ENCODE data around the gene PIEZO2. TPM values are rescaled to one million over a fixed set of nuclear protein-coding genes. Genes with fewer than 3 reads are reported as not detected.

The PIEZO2 gene
- total and polyA plus RNA-seq, 2 experiments from 2014 or later = 24.5 to 70.8 TPM

GRCh38 chr18:10913919-10914318 lies 235.4 kb downstream of the PIEZO2 start:
- Histone ChIP-seq H3K79me2 (no peaks in the 10 kb centered on the region), H3K4me3 (no peak overlapping the region), H3K9me2 (replicated peaks; ENCODE audit: insufficient read depth) (no peaks in the 10 kb centered on the region), H4K20me1 (ENCODE audit: insufficient read depth, poor library complexity, severe bottlenecking) (no peaks in the 10 kb centered on the region), H3K9me3 (ENCODE audit: low read depth) (no peaks in the 10 kb centered on the region), H3K36me3 (replicated peaks; ENCODE audit: insufficient read depth, low read depth) (no peaks in the 10 kb centered on the region), H3K4me2 (no peak overlapping the region), H3K4me1 (ENCODE audit: insufficient read depth) (peaks cover 12% of the 10 kb centered on the region), H3K27ac (no peak overlapping the region), H3K27me3 (no peaks in the 10 kb centered on the region), H2AFZ (no peak overlapping the region)
- DNase-seq (ENCODE audit: low spot score) = no peak
- TF ChIP-seq CTCF (IDR thresholded peaks at IDR 0.05; ENCODE audit: poor library complexity) (no peak), EZH2phosphoT487 (IDR thresholded peaks at IDR 0.05; ENCODE audit: low read depth, severe bottlenecking, unreplicated experiment) (no peak), EZH2 (IDR thresholded peaks at IDR 0.05; ENCODE audit: borderline replicate concordance) (no peak)
- WGBS (ENCODE audit: low lambda C conversion rate, missing lambda C conversion rate) = 70% methylated on average over 4 of the region's 4 CpGs

- H3K4me2 ChIP-seq = no peak overlapping the region
- TF ChIP-seq EZH2 (IDR thresholded peaks at IDR 0.05; ENCODE audit: borderline replicate concordance) (no peak), EZH2phosphoT487 (IDR thresholded peaks at IDR 0.05; ENCODE audit: low read depth, severe bottlenecking, unreplicated experiment) (no peak), CTCF (IDR thresholded peaks at IDR 0.05; ENCODE audit: poor library complexity) (no peak)
- peak; percentile 40 for DNase-seq (ENCODE audit: low spot score)
- H3K9me2 ChIP-seq (replicated peaks; ENCODE audit: insufficient read depth) = no peaks in the 10 kb centered on the region
- H3K9me3 ChIP-seq (ENCODE audit: low read depth) = no peaks in the 10 kb centered on the region
- H3K27me3 ChIP-seq = no peaks in the 10 kb centered on the region
- H2AFZ ChIP-seq = no peak overlapping the region
- WGBS (ENCODE audit: low lambda C conversion rate, missing lambda C conversion rate) = 71% methylated on average over 6 of the region's 6 CpGs
- H3K27ac ChIP-seq = peak overlapping the region; percentile 55
- no peaks in the 10 kb centered on the region for H4K20me1 ChIP-seq (ENCODE audit: insufficient read depth, poor library complexity, severe bottlenecking)
- no peak overlapping the region for H3K4me3 ChIP-seq
- no peaks in the 10 kb centered on the region for H3K79me2 ChIP-seq
- no peaks in the 10 kb centered on the region for H3K36me3 ChIP-seq (replicated peaks; ENCODE audit: insufficient read depth, low read depth)
- H3K4me1 ChIP-seq (ENCODE audit: insufficient read depth) = peaks cover 12% of the 10 kb centered on the region
Observed at GRCh38 chr18:10912790-10913545, 236.4 kb downstream of the PIEZO2 start.

GRCh38 chr18:10909724-10910123 lies 239.6 kb downstream of the PIEZO2 start:
- no peak for DNase-seq (ENCODE audit: low spot score)
- Histone ChIP-seq H3K9me2 (replicated peaks; ENCODE audit: insufficient read depth) (no peaks in the 10 kb centered on the region), H3K4me3 (no peak overlapping the region), H3K27ac (no peak overlapping the region), H2AFZ (no peak overlapping the region), H3K4me1 (ENCODE audit: insufficient read depth) (peaks cover 12% of the 10 kb centered on the region), H3K9me3 (ENCODE audit: low read depth) (no peaks in the 10 kb centered on the region), H3K79me2 (no peaks in the 10 kb centered on the region), H3K4me2 (no peak overlapping the region), H4K20me1 (ENCODE audit: insufficient read depth, poor library complexity, severe bottlenecking) (no peaks in the 10 kb centered on the region), H3K36me3 (replicated peaks; ENCODE audit: insufficient read depth, low read depth) (no peaks in the 10 kb centered on the region), H3K27me3 (no peaks in the 10 kb centered on the region)
- WGBS (ENCODE audit: low lambda C conversion rate, missing lambda C conversion rate) = 93% methylated on average over 4 of the region's 4 CpGs
- TF ChIP-seq EZH2phosphoT487 (IDR thresholded peaks at IDR 0.05; ENCODE audit: low read depth, severe bottlenecking, unreplicated experiment) (no peak), EZH2 (IDR thresholded peaks at IDR 0.05; ENCODE audit: borderline replicate concordance) (no peak), CTCF (IDR thresholded peaks at IDR 0.05; ENCODE audit: poor library complexity) (no peak)

Measured in hepatocyte (in vitro differentiated cells).